ENCODE measurements around the gene SNAP91. TPM values are rescaled to one million over a fixed set of nuclear protein-coding genes. Genes with fewer than 3 reads are reported as not detected.

The SNAP91 gene
- total and polyA plus RNA-seq, 2 of the 8 experiments (the other 6 are each of a cell fraction or from before 2014, with no cell fraction given) = 1.3 to 1.5 TPM

DNA sequence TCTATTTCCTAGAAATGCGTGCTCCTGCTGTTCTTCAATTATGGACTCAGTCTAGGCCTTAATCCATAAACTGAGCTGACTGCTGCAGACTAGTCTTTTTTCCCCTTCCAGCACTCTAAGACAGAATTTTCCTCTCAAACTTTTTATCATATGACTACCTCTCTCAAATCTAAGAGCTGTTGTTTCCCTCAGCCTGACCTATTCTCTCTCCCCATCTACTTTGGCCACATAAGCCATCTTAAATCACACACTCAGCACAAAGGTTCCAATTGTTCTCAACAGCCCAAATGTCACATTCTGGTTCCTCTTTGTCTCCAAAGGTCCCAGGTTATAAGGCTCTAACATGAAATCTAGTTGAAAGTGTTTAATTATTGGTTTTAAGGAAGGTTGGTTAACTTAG lies 111.4 kb downstream of the SNAP91 start (continued):
- TF ChIP-seq CHD7 (IDR thresholded peaks at IDR 0.05; ENCODE audit: insufficient replicate concordance, low read length) (no peak), CREB1 (IDR thresholded peaks at IDR 0.05) (no peak), RXRA (IDR thresholded peaks at IDR 0.05; ENCODE audit: insufficient read depth, low read depth, low read length) (no peak), RBBP5 (IDR thresholded peaks at IDR 0.05; ENCODE audit: borderline replicate concordance, low read depth, low read length) (no peak), CTCF (IDR thresholded peaks at IDR 0.05; ENCODE audit: control extremely low read depth in 1 of 3, insufficient read depth in 1 of 3, low read depth in 1 of 3, low read length in 3 of 3) (no peak), JUND (IDR thresholded peaks at IDR 0.05; ENCODE audit: low read length) (no peak), JUN (IDR thresholded peaks at IDR 0.05; ENCODE audit: low read depth, low read length) (no peak), TBP (IDR thresholded peaks at IDR 0.05; ENCODE audit: low read depth, low read length) (no peak), ATF3 (IDR thresholded peaks at IDR 0.05; ENCODE audit: insufficient read depth, low read depth, low read length) (no peak)
